OCI-LY1 (cell line): ENCODE measurements around the gene ARL5A.

Source experiments
- H2AFZ ChIP-seq: fragments of 200-600 bp; sonication (generic), shearing (Covaris generic); 2 replicates; pipeline ENCODE4 v1.6.0; 2014; ENCODE audit warnings: antibody characterized with exemption, mild to moderate bottlenecking, low read length
- H3F3A ChIP-seq: fragments of 200-600 bp; sonication (generic), shearing (Covaris generic); 2 replicates; pipeline ENCODE4 v1.6.0; 2014; ENCODE audit warnings: mild to moderate bottlenecking, antibody characterized with exemption, low read length, moderate library complexity; ENCODE audit not compliant: insufficient read depth
- H3K27ac ChIP-seq: fragments of 200-600 bp; sonication (generic); 2 replicates; pipeline ENCODE4 v1.5.1; 2014; ENCODE audit warnings: low read length, mixed run types, mild to moderate bottlenecking, low read depth; ENCODE audit not compliant: poor library complexity, severe bottlenecking
- H3K27me3 ChIP-seq: fragments of 200-600 bp; sonication (generic); 2 replicates; pipeline ENCODE4 v1.6.0; 2014; ENCODE audit warnings: antibody characterized with exemption, mild to moderate bottlenecking, low read length, moderate library complexity; ENCODE audit not compliant: insufficient read depth
- H3K36me3 ChIP-seq: fragments of 200-600 bp; sonication (generic); 2 replicates; pipeline ENCODE4 v1.6.1; 2014; ENCODE audit warnings: mild to moderate bottlenecking, antibody characterized with exemption, low read length, moderate library complexity, mixed read lengths; ENCODE audit not compliant: insufficient read depth
- H3K4me1 ChIP-seq: fragments of 200-600 bp; sonication (generic); 2 replicates; pipeline ENCODE4 v1.5.1; 2014; ENCODE audit warnings: mild to moderate bottlenecking, low read length, moderate library complexity; ENCODE audit not compliant: insufficient read depth, severe bottlenecking
- H3K4me2 ChIP-seq: fragments of 200-600 bp; sonication (generic), shearing (Covaris generic); 2 replicates; pipeline ENCODE4 v1.6.1; 2014; ENCODE audit warnings: low read length
- H3K4me3 ChIP-seq: fragments of 200-600 bp; sonication (generic); 2 replicates; pipeline ENCODE4 v1.5.1; 2014; ENCODE audit warnings: low read length, low read depth, mild to moderate bottlenecking, mixed read lengths; ENCODE audit not compliant: poor library complexity, severe bottlenecking
- H3K79me2 ChIP-seq: fragments of 200-600 bp; shearing (Covaris generic); 2 replicates; pipeline ENCODE4 v1.6.1; 2016; ENCODE audit warnings: mixed run types, low read length, mixed read lengths; ENCODE audit not compliant: insufficient read depth
- H3K9ac ChIP-seq: fragments of 200-600 bp; sonication (generic), shearing (Covaris generic); 2 replicates; pipeline ENCODE4 v1.6.1; 2014; ENCODE audit warnings: mild to moderate bottlenecking, low read length, mixed read lengths
- H3K9me2 ChIP-seq: fragments of 200-600 bp; sonication (generic), shearing (Covaris generic); 2 replicates; pipeline ENCODE4 v1.6.1; 2014; ENCODE audit warnings: low read depth, mild to moderate bottlenecking, low read length, mixed read lengths
- H3K9me3 ChIP-seq: fragments of 200-600 bp; shearing (Covaris generic); 2 replicates; pipeline ENCODE4 v1.6.1; 2014; ENCODE audit warnings: low read length, mixed read lengths
- H4K20me1 ChIP-seq: fragments of 200-600 bp; sonication (generic), shearing (Covaris generic); 2 replicates; pipeline ENCODE4 v1.6.0; 2016; ENCODE audit warnings: mild to moderate bottlenecking, low read length; ENCODE audit not compliant: insufficient read depth
- CTCF ChIP-seq: fragments of 200-600 bp; sonication (generic), shearing (Covaris generic); IDR thresholded peaks from 2 replicates; pipeline ENCODE4 v1.5.1; 2017; ENCODE audit warnings: mild to moderate bottlenecking, antibody characterized with exemption, low read length, moderate library complexity, mixed read lengths
- EZH2 ChIP-seq: fragments of 200-600 bp; sonication (generic), shearing (Covaris generic); IDR thresholded peaks from 2 replicates; pipeline ENCODE4 v1.8.0; 2017; ENCODE audit warnings: borderline replicate concordance, mixed run types, mild to moderate bottlenecking, antibody characterized with exemption, low read length, moderate library complexity, mixed read lengths

ARL5A gene

GRCh38 chr2:151793123-151793522, 35.1 kb downstream of the ARL5A start:
- H3K9me3 ChIP-seq: no peaks in the 10 kb centered on the region
- H4K20me1 ChIP-seq: no peaks in the 10 kb centered on the region
- no peaks in the 10 kb centered on the region for H3F3A ChIP-seq
- H2AFZ ChIP-seq: no peak overlapping the region
- H3K9me2 ChIP-seq: no peaks in the 10 kb centered on the region
- H3K4me1 ChIP-seq: no peaks in the 10 kb centered on the region
- H3K4me3 ChIP-seq: no peak overlapping the region
- H3K27me3 ChIP-seq: no peaks in the 10 kb centered on the region
- H3K27ac ChIP-seq: no peak overlapping the region
- H3K9ac ChIP-seq: no peak overlapping the region
- peaks cover 21% of the 10 kb centered on the region for H3K36me3 ChIP-seq
- H3K79me2 ChIP-seq: no peaks in the 10 kb centered on the region
- H3K4me2 ChIP-seq: no peak overlapping the region
- TF ChIP-seq EZH2 (no peak), CTCF (no peak)

- peaks cover 21% of the 10 kb centered on the region for H3K36me3 ChIP-seq
- H3K4me3 ChIP-seq: no peak overlapping the region
- no peaks in the 10 kb centered on the region for H3K9me2 ChIP-seq
- no peaks in the 10 kb centered on the region for H3K4me1 ChIP-seq
- H2AFZ ChIP-seq: no peak overlapping the region
- H3K27ac ChIP-seq: no peak overlapping the region
- H4K20me1 ChIP-seq: no peaks in the 10 kb centered on the region
- no peaks in the 10 kb centered on the region for H3K27me3 ChIP-seq
- H3K4me2 ChIP-seq: no peak overlapping the region
- no peak overlapping the region for H3K9ac ChIP-seq
- no peaks in the 10 kb centered on the region for H3F3A ChIP-seq
- H3K9me3 ChIP-seq: no peaks in the 10 kb centered on the region
- no peaks in the 10 kb centered on the region for H3K79me2 ChIP-seq
- TF ChIP-seq EZH2 (no peak), CTCF (no peak)
These were observed 35.6 kb downstream of the ARL5A start for GRCh38 chr2:151792589-151792988.

- no peaks in the 10 kb centered on the region for H3K27me3 ChIP-seq
- no peaks in the 10 kb centered on the region for H4K20me1 ChIP-seq
- H2AFZ ChIP-seq: no peak overlapping the region
- no peak overlapping the region for H3K9ac ChIP-seq
- no peak overlapping the region for H3K4me2 ChIP-seq
- no peaks in the 10 kb centered on the region for H3K4me1 ChIP-seq
- no peaks in the 10 kb centered on the region for H3K9me3 ChIP-seq
- H3K27ac ChIP-seq: no peak overlapping the region
- no peaks in the 10 kb centered on the region for H3K79me2 ChIP-seq
- H3K36me3 ChIP-seq: peaks cover 21% of the 10 kb centered on the region
- no peaks in the 10 kb centered on the region for H3K9me2 ChIP-seq
- H3F3A ChIP-seq: no peaks in the 10 kb centered on the region
- TF ChIP-seq EZH2: no peak
- no peak for TF ChIP-seq CTCF
- H3K4me3 ChIP-seq: no peak overlapping the region
These were observed 36.7 kb downstream of the ARL5A start for GRCh38 chr2:151791545-151791944.
